ENCODE data around the gene NXN. TPM values are rescaled to one million over a fixed set of nuclear protein-coding genes. Genes with fewer than 3 reads are reported as not detected.
"Not testable (repeated sequence)": the region's sequence is repeated elsewhere in the genome, so short reads cannot be mapped to it uniquely, and the experiment has no call there.

NXN gene
- polyA plus RNA-seq, 1 of the 3 experiments (the other 2 are of a cell fraction): 23.9 TPM

DNA sequence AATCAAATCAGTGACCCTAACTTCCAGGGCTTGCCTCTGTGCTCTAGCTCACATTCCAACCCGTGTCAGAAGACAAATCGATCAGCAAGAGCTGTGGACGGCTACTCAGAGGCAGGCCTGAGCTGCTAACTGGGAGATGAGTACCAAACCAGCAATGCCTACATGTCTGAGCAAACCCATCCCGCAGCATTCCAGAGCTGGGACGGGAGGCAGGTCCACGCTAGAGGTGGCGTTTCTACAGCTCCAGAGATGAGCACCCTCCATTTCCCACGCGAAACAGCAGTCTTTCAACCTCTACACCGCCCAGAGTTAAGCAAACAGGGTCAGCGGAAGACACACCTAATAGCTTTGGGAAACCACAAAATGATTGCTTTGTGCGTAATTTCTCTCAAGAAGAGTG is 6.5 kb downstream of the NXN start (continued):
- no peak for TF ChIP-seq USF1 (IDR thresholded peaks at IDR 0.05; ENCODE audit: borderline replicate concordance, low read depth)
- TF ChIP-seq ELF1 (IDR thresholded peaks at IDR 0.05): no peak
- no peak for TF ChIP-seq USF2 (IDR thresholded peaks at IDR 0.05; ENCODE audit: borderline replicate concordance, low read depth, low read length)
- TF ChIP-seq FOSL2 (IDR thresholded peaks at IDR 0.05; ENCODE audit: borderline replicate concordance, low read depth): no peak

DNA sequence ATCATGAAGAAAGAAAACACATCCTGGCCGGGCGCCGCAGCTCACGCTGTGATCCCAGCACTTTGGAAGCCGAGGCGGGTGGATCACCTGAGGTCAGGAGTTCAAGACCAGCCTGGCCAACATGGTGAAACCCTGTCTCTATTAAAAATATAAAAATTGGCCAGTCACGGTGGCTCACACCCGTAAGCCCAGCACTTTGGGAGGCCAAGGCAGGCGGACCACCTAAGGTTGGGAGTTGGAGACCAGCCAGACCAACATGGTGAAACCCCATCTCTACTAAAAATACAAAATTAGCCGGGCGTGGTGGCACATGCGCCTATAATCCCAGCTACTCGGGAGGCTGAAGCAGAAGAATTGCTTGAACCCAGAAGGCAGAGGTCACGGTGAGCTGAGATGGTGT is 7.7 kb downstream of the NXN start:
- DNase-seq; H3K4me2 ChIP-seq; POLR2A ChIA-PET; H3K36me3 ChIP-seq (replicated peaks in 1 of 2; ENCODE audit: control insufficient read depth in 1 of 2, insufficient read depth in 2 of 2, low read length in 1 of 2); H3K4me1 ChIP-seq (ENCODE audit: control insufficient read depth in 1 of 2, insufficient read depth in 2 of 2, low read depth in 1 of 2, low read length in 1 of 2); H3F3A ChIP-seq (replicated peaks; ENCODE audit: insufficient read depth); H2AFZ ChIP-seq (ENCODE audit: low read depth); H3K27ac ChIP-seq (ENCODE audit: low read depth in 2 of 2, low read length in 1 of 2); H3K9me2 ChIP-seq; H3K4me3 ChIP-seq (ENCODE audit: low read depth in 2 of 2, low read length in 1 of 2); H3K9ac ChIP-seq; H3K9me3 ChIP-seq: not testable (repeated sequence)
- 74% methylated on average over 14 of the region's 14 CpGs for WGBS (ENCODE audit: low lambda C conversion rate)
- H3K27me3 ChIP-seq (ENCODE audit: insufficient read depth): peaks cover 59% of the 10 kb centered on the region
- peaks cover 33% of the 10 kb centered on the region for H3K79me2 ChIP-seq (ENCODE audit: insufficient read depth)
- peaks cover 29% of the 10 kb centered on the region for H4K20me1 ChIP-seq (ENCODE audit: insufficient read depth)
- CTCF ChIA-PET: interaction anchor here (1.2 kb wide), 1 partner anchor 9 kb away, joined by 4 read pairs; no protein-coding TSS in a partner anchor

DNA sequence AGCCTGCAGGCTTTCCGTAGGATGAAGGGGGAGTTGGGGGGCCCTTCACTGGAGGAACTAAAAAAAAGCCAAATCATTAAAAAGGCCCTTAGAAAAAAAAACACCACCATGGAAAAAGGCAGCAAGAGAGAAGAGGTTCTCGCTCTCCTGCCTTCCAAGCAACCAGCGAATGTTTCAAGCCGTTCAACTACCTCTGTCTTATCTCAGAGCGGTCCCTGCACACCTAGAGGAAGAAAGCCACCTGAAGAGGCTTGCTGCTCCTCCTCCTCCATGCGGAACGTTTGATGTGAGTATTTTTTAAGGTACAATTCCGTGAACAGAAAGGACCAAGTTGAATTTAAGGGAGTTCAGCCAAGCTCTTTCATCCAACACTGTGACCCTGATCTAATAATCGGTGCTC is 9.2 kb downstream of the NXN start:
- no peak overlapping the region for H3K9ac ChIP-seq
- CTCF ChIA-PET: interaction anchor here (0.9 kb wide), 1 partner anchor 11 kb away, joined by 5 read pairs; no protein-coding TSS in a partner anchor
- peaks cover 58% of the 10 kb centered on the region for H3K27me3 ChIP-seq (ENCODE audit: insufficient read depth)
- peaks cover 0 to 3% of the 10 kb centered on the region in 2 experiments; a peak in 1 of 4 replicates for H3K4me1 ChIP-seq (ENCODE audit: control insufficient read depth in 1 of 2, insufficient read depth in 2 of 2, low read depth in 1 of 2, low read length in 1 of 2)
- no peaks in the 10 kb centered on the region for H3K36me3 ChIP-seq (replicated peaks in 1 of 2; ENCODE audit: control insufficient read depth in 1 of 2, insufficient read depth in 2 of 2, low read length in 1 of 2)
- H3F3A ChIP-seq (replicated peaks; ENCODE audit: insufficient read depth): no peaks in the 10 kb centered on the region
- H3K4me3 ChIP-seq (ENCODE audit: low read depth in 2 of 2, low read length in 1 of 2): no peak overlapping the region
- H3K79me2 ChIP-seq (ENCODE audit: insufficient read depth): peaks cover 18% of the 10 kb centered on the region
- H3K9me3 ChIP-seq: no peaks in the 10 kb centered on the region
- no peak overlapping the region for H3K4me2 ChIP-seq
- H4K20me1 ChIP-seq (ENCODE audit: insufficient read depth): peaks cover 28% of the 10 kb centered on the region
- 62% methylated on average over 9 of the region's 9 CpGs for WGBS (ENCODE audit: low lambda C conversion rate)
- no peak overlapping the region for H3K27ac ChIP-seq (ENCODE audit: low read depth in 2 of 2, low read length in 1 of 2)
- DNase-seq: no peak
- POLR2A ChIA-PET: no interaction called here
- no peaks in the 10 kb centered on the region for H3K9me2 ChIP-seq
- no peak overlapping the region for H2AFZ ChIP-seq (ENCODE audit: low read depth)
- TF ChIP-seq NFIC (IDR thresholded peaks at IDR 0.05; ENCODE audit: borderline replicate concordance) (no peak), YY1 (IDR thresholded peaks at IDR 0.05; ENCODE audit: low read depth) (no peak), ZBTB33 (IDR thresholded peaks at IDR 0.05; ENCODE audit: borderline replicate concordance, low read depth) (no peak), USF1 (IDR thresholded peaks at IDR 0.05; ENCODE audit: borderline replicate concordance, low read depth) (no peak), NRF1 (IDR thresholded peaks at IDR 0.05; ENCODE audit: low read depth, low read length) (no peak), USF2 (IDR thresholded peaks at IDR 0.05; ENCODE audit: borderline replicate concordance, low read depth, low read length) (no peak), EZH2phosphoT487 (IDR thresholded peaks at IDR 0.05; ENCODE audit: borderline replicate concordance, low read depth) (no peak), ELF1 (IDR thresholded peaks at IDR 0.05) (no peak), JUND (IDR thresholded peaks at IDR 0.05) (no peak), TEAD4 (IDR thresholded peaks at IDR 0.05; ENCODE audit: borderline replicate concordance, insufficient read depth) (no peak), FOSL2 (IDR thresholded peaks at IDR 0.05; ENCODE audit: borderline replicate concordance, low read depth) (no peak), GABPA (IDR thresholded peaks at IDR 0.05; ENCODE audit: low read depth) (no peak)
- TF ChIP-seq, protein P1, sequence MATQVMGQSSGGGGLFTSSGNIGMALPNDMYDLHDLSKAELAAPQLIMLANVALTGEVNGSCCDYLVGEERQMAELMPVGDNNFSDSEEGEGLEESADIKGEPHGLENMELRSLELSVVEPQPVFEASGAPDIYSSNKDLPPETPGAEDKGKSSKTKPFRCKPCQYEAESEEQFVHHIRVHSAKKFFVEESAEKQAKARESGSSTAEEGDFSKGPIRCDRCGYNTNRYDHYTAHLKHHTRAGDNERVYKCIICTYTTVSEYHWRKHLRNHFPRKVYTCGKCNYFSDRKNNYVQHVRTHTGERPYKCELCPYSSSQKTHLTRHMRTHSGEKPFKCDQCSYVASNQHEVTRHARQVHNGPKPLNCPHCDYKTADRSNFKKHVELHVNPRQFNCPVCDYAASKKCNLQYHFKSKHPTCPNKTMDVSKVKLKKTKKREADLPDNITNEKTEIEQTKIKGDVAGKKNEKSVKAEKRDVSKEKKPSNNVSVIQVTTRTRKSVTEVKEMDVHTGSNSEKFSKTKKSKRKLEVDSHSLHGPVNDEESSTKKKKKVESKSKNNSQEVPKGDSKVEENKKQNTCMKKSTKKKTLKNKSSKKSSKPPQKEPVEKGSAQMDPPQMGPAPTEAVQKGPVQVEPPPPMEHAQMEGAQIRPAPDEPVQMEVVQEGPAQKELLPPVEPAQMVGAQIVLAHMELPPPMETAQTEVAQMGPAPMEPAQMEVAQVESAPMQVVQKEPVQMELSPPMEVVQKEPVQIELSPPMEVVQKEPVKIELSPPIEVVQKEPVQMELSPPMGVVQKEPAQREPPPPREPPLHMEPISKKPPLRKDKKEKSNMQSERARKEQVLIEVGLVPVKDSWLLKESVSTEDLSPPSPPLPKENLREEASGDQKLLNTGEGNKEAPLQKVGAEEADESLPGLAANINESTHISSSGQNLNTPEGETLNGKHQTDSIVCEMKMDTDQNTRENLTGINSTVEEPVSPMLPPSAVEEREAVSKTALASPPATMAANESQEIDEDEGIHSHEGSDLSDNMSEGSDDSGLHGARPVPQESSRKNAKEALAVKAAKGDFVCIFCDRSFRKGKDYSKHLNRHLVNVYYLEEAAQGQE (IDR thresholded peaks at IDR 0.05; ENCODE audit: low read depth, low read length): no peak
- TF ChIP-seq, protein P2, sequence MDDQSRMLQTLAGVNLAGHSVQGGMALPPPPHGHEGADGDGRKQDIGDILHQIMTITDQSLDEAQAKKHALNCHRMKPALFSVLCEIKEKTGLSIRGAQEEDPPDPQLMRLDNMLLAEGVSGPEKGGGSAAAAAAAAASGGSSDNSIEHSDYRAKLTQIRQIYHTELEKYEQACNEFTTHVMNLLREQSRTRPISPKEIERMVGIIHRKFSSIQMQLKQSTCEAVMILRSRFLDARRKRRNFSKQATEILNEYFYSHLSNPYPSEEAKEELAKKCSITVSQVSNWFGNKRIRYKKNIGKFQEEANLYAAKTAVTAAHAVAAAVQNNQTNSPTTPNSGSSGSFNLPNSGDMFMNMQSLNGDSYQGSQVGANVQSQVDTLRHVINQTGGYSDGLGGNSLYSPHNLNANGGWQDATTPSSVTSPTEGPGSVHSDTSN (IDR thresholded peaks at IDR 0.05): no peak
